Measurements from ENCODE around the gene FOXJ2.

- TF ChIP-seq CTCF (conservative IDR thresholded peaks at IDR 0.05; ENCODE audit: low read depth, low read length) (no peak), SMC3 (IDR thresholded peaks at IDR 0.05; ENCODE audit: low read depth, low read length) (no peak), POLR2A (IDR thresholded peaks at IDR 0.05; ENCODE audit: low read depth, low read length) (no peak), NFE2L2 (IDR thresholded peaks at IDR 0.05; ENCODE audit: low read depth, low read length) (no peak)
These were observed 2.3 kb downstream of the FOXJ2 start for GRCh38 chr12:8034802-8035201.

Data from IMR-90 (cell line).